Esophagus muscularis mucosa (tissue), 3 donors: ENCODE data around the gene ESPL1.

ENCODE experiments used
- CTCF ChIP-seq, 3 experiments: fragments of 200-600 bp in 2 of 3; fragments of 450-650 bp in 1 of 3; sonication (generic) in 2 of 3; IDR thresholded peaks; one replicate each; pipeline ENCODE4 v1.5.1; 2017 to 2019; ENCODE audit warnings: antibody characterized with exemption in 3 of 3, mild to moderate bottlenecking in 2 of 3, moderate library complexity in 1 of 3
- POLR2AphosphoS5 ChIP-seq, 2 donors: sonication (generic); formaldehyde crosslinking; IDR thresholded peaks; one replicate each; pipeline ENCODE4 v1.6.1; 2017; ENCODE audit warnings: antibody characterized with exemption in 2 of 2

GRCh38 chr12:53334822-53335221, 66.7 kb downstream of the ESPL1 start:
- TF ChIP-seq CTCF (IDR thresholded peaks at IDR 0.05), result no peak
- no peak for TF ChIP-seq POLR2AphosphoS5 (IDR thresholded peaks at IDR 0.05)
